Measurements from ENCODE around the gene PCDHGC3.

PCDHGC3 gene

GRCh38 chr5:141508798-141509611 lies 33.2 kb downstream of the PCDHGC3 start:
- no peak for ATAC-seq

GRCh38 chr5:141510160-141510559 lies 34.4 kb downstream of the PCDHGC3 start:
- no peak for ATAC-seq

DNA sequence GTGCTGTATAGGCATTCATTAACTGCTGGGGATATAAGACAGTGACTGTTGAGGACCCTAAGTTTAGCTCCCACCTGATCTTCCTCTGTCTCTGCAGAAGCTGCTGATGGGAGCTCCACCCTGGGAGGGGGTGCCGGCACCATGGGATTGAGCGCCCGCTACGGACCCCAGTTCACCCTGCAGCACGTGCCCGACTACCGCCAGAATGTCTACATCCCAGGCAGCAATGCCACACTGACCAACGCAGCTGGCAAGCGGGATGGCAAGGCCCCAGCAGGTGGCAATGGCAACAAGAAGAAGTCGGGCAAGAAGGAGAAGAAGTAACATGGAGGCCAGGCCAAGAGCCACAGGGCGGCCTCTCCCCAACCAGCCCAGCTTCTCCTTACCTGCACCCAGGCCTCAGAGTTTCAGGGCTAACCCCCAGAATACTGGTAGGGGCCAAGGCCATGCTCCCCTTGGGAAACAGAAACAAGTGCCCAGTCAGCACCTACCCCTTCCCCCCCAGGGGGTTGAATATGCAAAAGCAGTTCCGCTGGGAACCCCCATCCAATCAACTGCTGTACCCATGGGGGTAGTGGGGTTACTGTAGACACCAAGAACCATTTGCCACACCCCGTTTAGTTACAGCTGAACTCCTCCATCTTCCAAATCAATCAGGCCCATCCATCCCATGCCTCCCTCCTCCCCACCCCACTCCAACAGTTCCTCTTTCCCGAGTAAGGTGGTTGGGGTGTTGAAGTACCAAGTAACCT lies 35.3 kb downstream of the PCDHGC3 start:
- ATAC-seq, result no peak

DNA sequence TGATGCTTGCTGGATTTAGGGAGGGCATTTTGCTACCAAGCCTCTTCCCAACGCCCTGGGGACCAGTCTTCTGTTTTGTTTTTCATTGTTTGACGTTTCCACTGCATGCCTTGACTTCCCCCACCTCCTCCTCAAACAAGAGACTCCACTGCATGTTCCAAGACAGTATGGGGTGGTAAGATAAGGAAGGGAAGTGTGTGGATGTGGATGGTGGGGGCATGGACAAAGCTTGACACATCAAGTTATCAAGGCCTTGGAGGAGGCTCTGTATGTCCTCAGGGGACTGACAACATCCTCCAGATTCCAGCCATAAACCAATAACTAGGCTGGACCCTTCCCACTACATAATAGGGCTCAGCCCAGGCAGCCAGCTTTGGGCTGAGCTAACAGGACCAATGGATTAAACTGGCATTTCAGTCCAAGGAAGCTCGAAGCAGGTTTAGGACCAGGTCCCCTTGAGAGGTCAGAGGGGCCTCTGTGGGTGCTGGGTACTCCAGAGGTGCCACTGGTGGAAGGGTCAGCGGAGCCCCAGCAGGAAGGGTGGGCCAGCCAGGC lies 36.1 kb downstream of the PCDHGC3 start:
- no peak for ATAC-seq

- ATAC-seq, result peak; percentile 40 to 43
Measured at GRCh38 chr5:141512390-141512910, 36.7 kb downstream of the PCDHGC3 start.

DNA sequence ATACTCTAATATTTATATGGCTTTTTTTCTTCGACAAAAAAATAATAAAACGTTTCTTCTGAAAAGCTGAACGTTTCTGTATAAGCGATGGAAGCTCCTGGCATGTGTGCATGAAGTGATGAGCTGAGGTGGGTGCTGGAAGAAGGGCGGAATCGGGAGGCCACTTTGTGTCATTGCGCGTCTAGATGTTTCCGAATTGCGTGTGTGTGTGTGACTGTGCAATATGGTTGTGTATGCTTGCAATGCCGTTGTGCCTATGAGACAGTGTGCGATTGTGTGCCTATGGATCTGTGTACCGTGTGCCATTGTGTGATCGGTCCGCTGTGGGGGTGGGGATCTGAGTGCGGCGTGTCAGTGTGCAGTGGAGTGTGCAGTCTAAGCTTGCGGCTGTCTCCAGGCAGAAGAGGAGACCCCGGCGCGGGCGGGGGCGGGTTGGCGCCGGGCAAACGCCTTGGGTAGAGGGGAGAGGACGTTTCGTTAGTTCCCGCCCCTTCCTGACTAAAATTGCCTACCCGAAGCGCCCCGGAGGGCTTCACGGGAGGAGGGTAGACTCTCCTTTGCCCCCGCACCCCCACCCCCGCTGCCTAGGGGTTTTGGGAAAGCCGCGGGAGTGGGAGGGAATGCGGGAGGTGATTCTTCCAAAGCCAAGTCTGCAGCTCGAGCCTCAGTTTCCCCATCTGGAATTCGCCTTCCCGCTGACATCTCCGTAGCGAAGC lies 37.3 kb downstream of the PCDHGC3 start:
- ATAC-seq, result peak; percentile 40 to 45

GRCh38 chr5:141513627-141514329 lies 38.0 kb downstream of the PCDHGC3 start:
- peak; percentile 75 to 76 for ATAC-seq

GRCh38 chr5:141514330-141515133 lies 38.8 kb downstream of the PCDHGC3 start:
- ATAC-seq, result peak; percentile 3 to 5

- ATAC-seq, result no peak
Measured at GRCh38 chr5:141515141-141515540, 39.4 kb downstream of the PCDHGC3 start.

GRCh38 chr5:141515946-141516671 lies 40.3 kb downstream of the PCDHGC3 start:
- no peak for ATAC-seq

DNA sequence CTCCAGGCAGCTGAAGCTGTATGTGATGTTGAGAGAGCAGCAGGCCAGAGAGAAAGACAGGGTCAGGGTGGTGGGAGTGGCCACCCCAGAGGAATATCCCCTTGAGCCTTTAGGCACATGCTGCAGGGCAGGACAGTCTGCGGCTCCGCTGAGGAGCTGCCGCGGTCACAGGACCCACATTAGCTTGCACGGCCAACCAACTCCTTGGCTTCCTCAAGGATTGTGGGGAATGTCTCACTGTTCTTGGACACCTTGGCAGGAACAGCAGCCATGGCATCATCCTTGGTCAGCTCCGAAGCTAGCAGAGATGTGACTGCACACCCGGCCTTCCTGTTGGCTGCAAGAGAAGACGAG lies 40.9 kb downstream of the PCDHGC3 start:
- no peak for ATAC-seq

DNA sequence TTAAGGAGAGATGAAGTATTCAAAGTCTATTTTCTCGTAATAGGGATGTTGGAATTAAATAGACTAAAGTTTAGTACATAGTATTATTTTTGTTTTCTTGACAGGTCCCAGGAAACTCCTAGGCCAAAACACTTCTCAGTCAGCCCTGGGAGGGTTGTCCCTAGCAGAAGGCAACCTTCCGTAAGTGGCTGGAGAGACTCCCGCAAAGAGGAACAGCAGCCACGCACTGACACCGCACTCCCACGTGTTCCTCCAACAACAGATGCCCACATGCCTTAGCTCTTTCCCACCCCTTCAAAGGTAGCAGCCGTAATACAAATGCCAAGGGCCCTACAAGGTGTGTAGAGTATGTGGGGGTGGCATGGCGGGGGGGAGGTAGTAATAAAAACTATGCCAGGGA lies 41.5 kb downstream of the PCDHGC3 start:
- ATAC-seq, result no peak

DNA sequence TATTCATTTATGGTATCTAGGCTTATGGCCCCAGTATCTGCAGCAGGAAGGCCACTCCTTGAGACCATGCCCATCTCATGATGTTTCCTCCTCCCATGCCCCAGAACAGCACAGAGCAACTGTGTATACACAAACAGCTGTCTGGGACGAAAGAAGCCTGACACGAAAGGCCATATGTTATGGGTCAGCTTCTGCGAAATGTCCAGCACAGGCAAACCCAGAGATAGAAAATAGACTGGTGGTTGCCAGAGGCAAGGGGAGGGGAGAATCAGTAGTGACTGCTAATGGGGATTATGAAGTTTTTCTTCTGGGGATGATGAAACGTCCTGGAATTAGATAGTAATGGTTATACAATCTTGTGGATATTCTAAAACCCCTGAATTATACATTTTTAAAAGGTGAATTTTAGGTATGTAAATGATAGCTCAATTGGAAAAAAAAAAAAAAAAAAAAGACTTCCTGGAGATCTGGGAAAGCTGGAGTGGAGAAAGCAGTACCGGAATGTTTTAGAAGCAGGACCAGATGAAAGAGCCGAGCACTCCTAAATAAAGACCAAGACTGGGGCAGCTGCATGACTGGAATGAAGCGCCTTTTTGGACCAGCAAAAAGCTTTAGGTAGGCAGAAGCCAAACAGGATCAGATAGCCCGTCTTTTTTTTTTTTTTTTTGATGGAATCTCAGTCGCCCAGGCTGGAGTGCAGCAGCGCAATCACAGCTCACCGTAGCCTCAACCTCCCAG lies 42.3 kb downstream of the PCDHGC3 start:
- ATAC-seq, result no peak

- ATAC-seq, result no peak
Measured at GRCh38 chr5:141518618-141519015, 42.9 kb downstream of the PCDHGC3 start.

DNA sequence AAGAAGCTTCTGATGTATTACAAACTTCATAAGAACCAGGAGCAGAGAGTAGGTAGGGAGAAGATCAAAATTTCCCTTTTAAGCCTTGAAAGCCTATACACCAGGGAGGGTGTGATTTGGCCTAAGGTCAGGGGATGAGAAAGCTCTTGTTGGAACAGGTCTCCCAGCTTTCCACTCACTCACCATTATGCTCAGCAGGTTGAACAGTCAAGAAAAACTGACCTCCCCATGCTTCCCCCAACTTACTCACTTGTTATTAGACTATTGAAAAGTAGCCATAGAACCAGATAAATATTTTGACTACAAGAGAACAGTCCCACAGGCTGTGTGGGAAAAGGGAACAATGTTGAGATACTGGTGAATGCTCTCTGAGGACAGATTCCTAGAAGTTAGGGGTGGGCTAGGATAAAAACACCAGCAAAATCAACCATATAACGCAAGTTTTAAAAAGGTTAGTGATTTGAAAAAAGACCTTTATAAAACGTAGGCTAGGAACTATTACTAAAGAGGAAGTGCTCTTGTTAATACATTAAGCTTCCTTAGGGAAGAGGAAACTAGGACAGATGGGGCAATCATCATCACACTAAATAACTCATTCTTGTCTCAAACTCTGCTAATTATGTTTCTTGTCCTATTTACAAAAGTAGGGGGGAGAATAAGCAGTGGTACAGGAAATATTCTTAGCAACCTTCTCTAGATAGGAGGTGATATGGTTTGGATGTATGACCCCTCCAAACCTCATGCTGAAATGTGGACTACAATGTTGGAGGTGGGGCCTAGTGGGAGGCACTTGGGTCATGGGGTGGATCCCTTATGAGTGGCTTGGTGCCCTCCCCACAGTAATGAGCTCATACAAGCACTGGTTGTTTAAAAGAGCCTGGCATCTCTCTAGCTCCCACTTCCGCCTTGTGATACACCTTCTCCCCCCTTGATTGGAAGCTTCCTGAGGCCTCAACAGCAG lies 44.1 kb downstream of the PCDHGC3 start:
- ATAC-seq, result no peak

- peak; percentile 62 to 64 for ATAC-seq
Measured at GRCh38 chr5:141521244-141521781, 45.5 kb downstream of the PCDHGC3 start.

DNA sequence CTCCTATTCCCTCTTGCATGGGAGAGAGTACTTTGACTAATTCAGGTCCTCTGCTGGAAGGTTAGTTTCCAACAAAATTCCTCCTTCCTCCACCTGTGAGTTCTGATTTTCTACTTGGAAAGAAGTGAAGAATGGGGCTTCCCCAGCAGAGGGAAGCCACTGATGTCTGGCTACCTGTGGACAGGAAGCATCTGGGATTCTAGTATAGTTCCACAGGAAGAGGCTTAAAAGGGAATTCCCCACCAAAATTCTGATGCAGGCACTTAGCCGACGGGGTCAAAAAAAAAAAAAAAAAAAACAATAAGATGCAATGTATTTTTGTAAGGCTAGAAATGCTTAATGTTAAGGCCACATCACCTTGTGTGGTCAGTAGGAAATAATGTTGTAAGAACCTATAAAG lies 46.5 kb downstream of the PCDHGC3 start:
- no peak for ATAC-seq

- ATAC-seq, result no peak
Measured at GRCh38 chr5:141523991-141524390, 48.2 kb downstream of the PCDHGC3 start.
